HG02588 (cell line): ENCODE measurements around the gene PGS1.

Experiments
- ATAC-seq: cut with Tn5 transposase; IDR thresholded peaks from one replicate; pipeline ENCODE4 v1.9.1; 2021; ENCODE audit warnings: mild to moderate bottlenecking, moderate library complexity; ENCODE audit not compliant: unreplicated experiment

PGS1 gene

GRCh38 chr17:78384479-78385175, 6.2 kb downstream of the PGS1 start:
- ATAC-seq, result peak; percentile 12

GRCh38 chr17:78387977-78388941, 9.8 kb downstream of the PGS1 start:
- no peak for ATAC-seq

- no peak for ATAC-seq
Observed at GRCh38 chr17:78390241-78391050, 12.0 kb downstream of the PGS1 start.

DNA sequence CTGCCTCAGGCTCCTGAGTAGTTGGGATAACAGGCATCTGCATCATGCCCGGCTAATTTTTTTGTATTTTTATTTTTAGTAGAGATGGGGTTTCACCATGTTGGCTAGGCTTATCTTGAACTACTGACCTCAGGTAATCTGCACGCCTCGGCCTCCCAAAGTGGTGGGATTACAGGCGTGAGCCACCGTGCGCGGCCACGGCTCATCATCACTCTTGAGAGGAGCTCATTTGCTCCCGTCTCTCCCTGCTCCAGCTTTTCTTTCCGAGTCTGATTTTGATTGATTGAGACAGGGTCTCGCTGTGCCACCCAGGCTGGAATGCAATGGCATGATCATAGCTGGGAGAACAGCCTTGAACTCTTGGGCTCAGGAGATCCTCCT, 12.6 kb downstream of the PGS1 start:
- ATAC-seq, result no peak

GRCh38 chr17:78391843-78392242, 13.4 kb downstream of the PGS1 start:
- no peak for ATAC-seq

- no peak for ATAC-seq
Observed at GRCh38 chr17:78392295-78392694, 13.8 kb downstream of the PGS1 start.

GRCh38 chr17:78393575-78393974, 15.1 kb downstream of the PGS1 start:
- no peak for ATAC-seq

GRCh38 chr17:78394209-78394608, 15.8 kb downstream of the PGS1 start:
- no peak for ATAC-seq

DNA sequence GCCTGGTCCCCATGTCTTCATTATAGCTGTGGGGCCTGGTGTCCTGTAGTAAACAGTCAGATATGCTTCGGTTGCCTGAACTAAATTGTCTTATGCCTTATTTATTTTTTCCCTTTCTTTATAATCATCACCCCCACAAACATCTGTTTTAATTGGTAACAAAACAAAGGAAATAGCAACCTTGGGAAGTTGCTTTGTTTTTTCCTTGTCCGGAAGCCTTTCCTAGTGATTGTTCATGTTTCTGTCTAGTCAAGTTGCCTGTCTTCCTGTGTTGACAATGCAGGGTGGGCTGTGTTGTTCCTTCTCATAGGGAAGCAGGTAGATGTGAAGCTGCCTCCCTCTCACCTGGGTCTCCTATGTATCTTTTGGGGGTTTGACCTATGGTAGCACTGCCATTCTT, 16.7 kb downstream of the PGS1 start:
- no peak for ATAC-seq

- ATAC-seq, result no peak
Observed at GRCh38 chr17:78396441-78397337, 18.2 kb downstream of the PGS1 start.

DNA sequence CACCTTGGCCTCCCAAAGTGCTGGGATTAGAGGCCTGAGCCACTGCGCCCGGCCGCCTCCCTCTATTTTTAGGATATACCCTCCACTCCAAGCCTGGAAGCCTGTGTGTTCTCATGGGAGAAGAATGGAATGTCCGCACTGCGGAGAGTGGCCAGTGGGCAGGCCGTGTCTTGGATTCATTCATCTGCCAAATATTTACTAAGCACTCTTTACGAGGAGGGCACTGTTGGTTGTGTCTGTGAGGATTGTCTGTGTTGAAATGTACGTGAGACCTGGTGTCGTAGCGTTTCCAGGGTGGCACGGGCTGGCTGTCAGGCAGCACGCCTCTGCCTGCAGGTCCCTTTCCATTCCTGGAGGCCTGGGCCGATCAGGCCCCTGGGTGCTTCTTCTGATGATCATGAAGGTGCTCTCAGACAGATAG, 19.2 kb downstream of the PGS1 start:
- ATAC-seq, result no peak

DNA sequence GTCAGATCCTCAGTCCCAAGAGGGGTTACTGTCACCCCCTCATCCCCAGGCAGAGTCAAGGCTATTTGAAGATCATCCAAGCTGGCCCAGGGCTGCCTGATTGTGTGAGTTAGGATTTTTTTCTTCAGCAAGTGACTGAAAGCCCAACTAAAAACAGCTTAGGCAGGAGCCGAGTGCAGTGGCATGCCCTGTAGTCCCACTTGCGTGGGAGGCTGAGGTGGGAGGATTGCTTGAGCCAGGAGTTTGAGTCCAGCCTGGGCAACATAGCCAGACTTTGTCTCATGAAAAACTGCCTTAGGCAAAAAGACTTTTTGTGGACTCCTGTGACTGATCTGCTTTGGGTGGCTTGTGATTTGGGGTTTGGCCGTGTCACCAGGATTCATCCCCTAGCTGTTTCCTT, 19.9 kb downstream of the PGS1 start:
- no peak for ATAC-seq

GRCh38 chr17:78399028-78399692, 20.7 kb downstream of the PGS1 start:
- ATAC-seq, result no peak

DNA sequence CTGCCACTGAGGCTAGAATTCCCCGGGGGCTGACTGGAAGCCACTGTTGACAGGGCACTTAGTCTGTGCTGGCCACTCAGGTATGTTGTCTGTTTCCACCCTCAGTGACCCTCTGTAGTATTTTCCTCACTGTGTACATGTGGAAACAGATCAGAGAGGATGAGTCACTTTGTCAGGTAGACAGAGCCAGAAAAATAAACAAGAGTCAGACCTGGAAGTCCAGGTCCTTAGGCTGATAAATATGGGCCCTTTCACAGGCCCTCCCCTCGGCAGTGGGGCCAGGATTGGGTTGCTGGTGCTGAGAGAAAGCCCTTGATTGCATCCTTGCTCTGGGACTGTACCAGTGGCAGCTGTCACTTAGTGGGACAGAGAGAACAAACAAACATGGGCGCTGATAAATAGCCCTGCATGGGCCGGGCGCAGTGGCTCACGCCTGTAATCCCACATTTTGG, 21.3 kb downstream of the PGS1 start:
- ATAC-seq, result no peak

DNA sequence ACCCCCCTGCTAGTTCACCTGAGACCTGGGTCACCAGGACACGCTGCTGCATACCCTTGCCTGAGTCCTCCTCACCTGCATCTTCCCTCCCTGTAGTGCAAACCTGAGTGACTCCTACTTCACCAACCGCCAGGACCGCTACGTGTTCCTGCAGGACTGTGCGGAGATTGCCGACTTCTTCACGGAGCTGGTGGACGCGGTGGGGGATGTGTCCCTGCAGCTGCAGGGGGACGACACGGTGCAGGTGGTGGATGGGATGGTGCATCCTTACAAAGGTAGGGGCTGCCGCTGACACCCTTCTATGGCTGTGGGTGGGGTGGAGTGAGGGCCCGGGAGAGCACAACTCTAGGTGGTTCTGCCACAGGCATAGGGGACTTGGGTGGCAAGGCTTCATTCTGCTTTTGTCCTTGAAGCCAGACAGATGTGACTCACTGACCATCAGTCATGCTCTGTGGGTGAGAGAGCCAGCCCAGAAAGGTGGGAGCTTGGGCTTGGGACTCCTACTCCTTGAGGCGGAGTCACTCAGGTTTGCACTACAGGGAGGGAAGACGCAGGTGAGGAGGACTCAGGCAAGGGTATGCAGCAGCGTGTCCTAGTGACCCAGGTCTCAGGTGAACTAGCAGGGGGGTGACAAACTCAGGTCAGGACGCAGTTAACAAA, 22.3 kb downstream of the PGS1 start:
- ATAC-seq, result no peak

GRCh38 chr17:78401246-78401645, 22.8 kb downstream of the PGS1 start:
- ATAC-seq, result no peak

DNA sequence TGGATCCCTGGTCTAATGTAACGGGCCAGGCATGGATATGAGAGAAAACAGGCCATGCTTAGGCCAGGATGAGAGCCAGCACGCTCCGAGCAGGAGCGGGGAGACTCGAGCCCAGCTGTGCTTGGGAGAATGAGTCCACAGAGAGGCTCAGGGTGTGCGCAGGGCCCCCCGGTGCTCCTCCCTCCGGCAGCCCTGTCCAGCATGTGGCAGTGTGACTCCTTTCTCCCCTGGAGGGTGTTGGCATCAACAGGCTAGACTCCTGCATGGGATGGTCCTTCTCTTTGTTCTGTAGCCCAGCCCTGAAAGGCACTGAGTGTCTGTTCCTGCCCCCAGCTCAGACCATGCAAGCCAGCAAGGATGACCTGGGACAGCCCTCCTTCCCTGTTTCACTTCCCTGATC, 23.4 kb downstream of the PGS1 start:
- ATAC-seq, result no peak

GRCh38 chr17:78403822-78404221, 25.4 kb downstream of the PGS1 start:
- ATAC-seq, result no peak

DNA sequence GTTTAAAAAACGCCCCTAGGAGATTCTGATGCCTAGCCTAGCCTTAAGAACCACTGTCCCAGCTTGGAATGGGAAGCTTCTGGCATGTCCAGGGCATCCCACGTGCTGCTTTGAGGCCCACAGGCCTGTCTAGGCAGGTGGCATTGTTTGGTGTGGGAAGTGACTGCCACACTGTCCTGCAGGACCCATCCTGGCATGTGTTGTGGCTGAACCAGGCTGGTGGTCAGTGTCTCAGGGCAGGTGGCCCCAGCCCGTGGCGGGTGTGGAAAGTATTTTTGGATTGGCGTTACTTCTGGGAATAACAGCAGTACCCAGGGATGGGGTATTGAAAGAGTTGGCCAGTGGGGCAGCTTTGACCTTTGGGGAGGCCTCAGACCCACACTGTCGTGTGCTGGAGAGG, 27.9 kb downstream of the PGS1 start:
- no peak for ATAC-seq
